H9 (cell line): ENCODE measurements around the gene BBS12. TPM values are rescaled to one million over a fixed set of nuclear protein-coding genes. Genes with fewer than 3 reads are reported as not detected.

Experiments used
- DNase-seq: peaks from one replicate; pipeline ENCODE4 v3.0.0-alpha.2; 2017
- H2AFZ ChIP-seq: one replicate; pipeline ENCODE4 v1.6.1; 2013; ENCODE audit warnings: mild to moderate bottlenecking, low read length, control low read depth, moderate library complexity
- H2AK5ac ChIP-seq: 2 replicates; pipeline ENCODE4 v1.6.1; 2013; ENCODE audit warnings: low read length, control low read depth, mixed read lengths; ENCODE audit not compliant: insufficient read length
- H2BK120ac ChIP-seq: one replicate; pipeline ENCODE4 v1.6.1; 2013; ENCODE audit warnings: low read depth, mild to moderate bottlenecking, low read length, control low read depth, inconsistent platforms; ENCODE audit not compliant: poor library complexity, severe bottlenecking
- H2BK12ac ChIP-seq: 2 replicates; pipeline ENCODE4 v1.6.1; 2013; ENCODE audit warnings: low read length, control low read depth, mixed read lengths, low read depth; ENCODE audit not compliant: insufficient read length
- H2BK15ac ChIP-seq: 2 replicates; pipeline ENCODE4 v1.6.1; 2013; ENCODE audit warnings: low read depth, low read length, control low read depth
- H2BK20ac ChIP-seq: one replicate; pipeline ENCODE4 v1.6.1; 2013; ENCODE audit warnings: low read depth, mild to moderate bottlenecking, low read length, control low read depth, inconsistent platforms; ENCODE audit not compliant: poor library complexity, severe bottlenecking
- H2BK5ac ChIP-seq: 2 replicates; pipeline ENCODE4 v1.6.1; 2013; ENCODE audit warnings: low read length, control low read depth, mixed read lengths; ENCODE audit not compliant: insufficient read length
- H3K14ac ChIP-seq: 2 replicates; pipeline ENCODE4 v1.6.1; 2013; ENCODE audit warnings: low read length, control low read depth; ENCODE audit not compliant: insufficient read depth
- H3K18ac ChIP-seq: 2 replicates; pipeline ENCODE4 v1.6.1; 2013; ENCODE audit warnings: low read depth, mild to moderate bottlenecking, mixed read lengths, low read length, control low read depth; ENCODE audit not compliant: insufficient read length
- H3K23ac ChIP-seq: 2 replicates; pipeline ENCODE4 v1.6.1; 2013; ENCODE audit warnings: low read length, control low read depth, mixed read lengths, low read depth; ENCODE audit not compliant: insufficient read length
- H3K23me2 ChIP-seq: 2 replicates; pipeline ENCODE4 v1.6.1; 2013; ENCODE audit warnings: low read depth, mild to moderate bottlenecking, mixed read lengths, low read length, control low read depth; ENCODE audit not compliant: insufficient read length, poor library complexity, severe bottlenecking
- H3K27ac ChIP-seq: 2 replicates; pipeline ENCODE4 v1.5.1; 2013; ENCODE audit warnings: low read length, control low read depth, mixed read lengths, low read depth; ENCODE audit not compliant: insufficient read length
- H3K27me3 ChIP-seq: 2 replicates; pipeline ENCODE4 v1.6.1; 2013; ENCODE audit warnings: low read length, control low read depth, inconsistent platforms; ENCODE audit not compliant: insufficient read depth
- H3K4ac ChIP-seq: 2 replicates; pipeline ENCODE4 v1.6.1; 2013; ENCODE audit warnings: low read depth, mild to moderate bottlenecking, control low read depth, inconsistent platforms, low read length, moderate library complexity
- H3K4me1 ChIP-seq: 2 replicates; pipeline ENCODE4 v1.6.1; 2013; ENCODE audit warnings: low read length, control low read depth, inconsistent platforms; ENCODE audit not compliant: insufficient read depth
- H3K4me2 ChIP-seq: 2 replicates; pipeline ENCODE4 v1.6.1; 2013; ENCODE audit warnings: low read length, control low read depth, mixed read lengths; ENCODE audit not compliant: insufficient read length, insufficient read depth
- H3K56ac ChIP-seq: 2 replicates; pipeline ENCODE4 v1.6.1; 2013; ENCODE audit warnings: low read depth, mild to moderate bottlenecking, mixed read lengths, low read length, control low read depth; ENCODE audit not compliant: insufficient read length
- H3K79me1 ChIP-seq: 2 replicates; pipeline ENCODE4 v1.6.1; 2013; ENCODE audit warnings: low read depth, mild to moderate bottlenecking, moderate library complexity, low read length, control low read depth, inconsistent platforms; ENCODE audit not compliant: insufficient read depth, poor library complexity, severe bottlenecking
- H3K79me2 ChIP-seq: 2 replicates; pipeline ENCODE4 v1.6.1; 2013; ENCODE audit warnings: low read length, control low read depth, inconsistent platforms; ENCODE audit not compliant: insufficient read depth
- H3K9ac ChIP-seq: 2 replicates; pipeline ENCODE4 v1.6.1; 2013; ENCODE audit warnings: low read length, control low read depth, mixed read lengths; ENCODE audit not compliant: insufficient read length; ENCODE audit errors: extremely low read depth
- H3K9me3 ChIP-seq: one replicate; pipeline ENCODE4 v1.6.1; 2013; ENCODE audit warnings: low read depth, low read length, inconsistent platforms; ENCODE audit not compliant: control insufficient read depth
- H3T11ph ChIP-seq: one replicate; pipeline ENCODE4 v1.6.1; 2013; ENCODE audit warnings: mild to moderate bottlenecking, low read length, control low read depth, inconsistent platforms
- H4K20me1 ChIP-seq: one replicate; pipeline ENCODE4 v1.6.1; 2013; ENCODE audit not compliant: control insufficient read depth, insufficient read length, insufficient read depth
- H4K5ac ChIP-seq: 2 replicates; pipeline ENCODE4 v1.6.1; 2013; ENCODE audit warnings: low read depth, mild to moderate bottlenecking, mixed read lengths, low read length, control low read depth; ENCODE audit not compliant: insufficient read length
- H4K8ac ChIP-seq: replicated peaks from 2 replicates; pipeline ENCODE4 v1.6.1; 2013; ENCODE audit warnings: low read length, control low read depth, mixed read lengths, low read depth; ENCODE audit not compliant: insufficient read length
- H4K91ac ChIP-seq: 2 replicates; pipeline ENCODE4 v1.6.1; 2013; ENCODE audit warnings: low read depth, mild to moderate bottlenecking, moderate library complexity, mixed read lengths, low read length, control low read depth; ENCODE audit not compliant: insufficient read length
- H3K27ac Mint-ChIP-seq, 3 experiments: 2 replicates in 2 of 3; 3 replicates in 1 of 3; pipeline ENCODE4 v1.8.0; 2020 to 2021; ENCODE audit warnings: mixed read lengths in 3 of 3, mild to moderate bottlenecking in 1 of 3, moderate library complexity in 1 of 3
- H3K27me3 Mint-ChIP-seq: 2 replicates; pipeline ENCODE4 v1.8.0; 2021; ENCODE audit warnings: low read depth, mild to moderate bottlenecking, moderate library complexity, mixed read lengths
- H3K36me3 Mint-ChIP-seq, 3 experiments: 2 replicates in 2 of 3; 3 replicates in 1 of 3; pipeline ENCODE4 v1.8.0; 2020 to 2021; ENCODE audit warnings: low read depth in 3 of 3, mixed read lengths in 3 of 3; ENCODE audit not compliant: insufficient read depth in 1 of 3
- H3K4me1 Mint-ChIP-seq, 2 experiments: 2 replicates each; pipeline ENCODE4 v1.8.0; 2020; ENCODE audit warnings: mixed read lengths in 2 of 2
- H3K4me3 Mint-ChIP-seq, 2 experiments: 2 replicates in 1 of 2; 3 replicates in 1 of 2; pipeline ENCODE4 v1.8.0; 2020 to 2021; ENCODE audit warnings: mild to moderate bottlenecking in 2 of 2, mixed read lengths in 2 of 2, moderate library complexity in 1 of 2
- H3K9me3 Mint-ChIP-seq, 2 experiments: 2 replicates in 1 of 2; 3 replicates in 1 of 2; pipeline ENCODE4 v1.8.0; 2020; ENCODE audit warnings: mild to moderate bottlenecking in 2 of 2, mixed read lengths in 2 of 2, moderate library complexity in 1 of 2
- CTCF ChIP-seq: fragments of 200-600 bp; sonication (generic); conservative IDR thresholded peaks from 3 replicates; pipeline ENCODE4 v1.8.0; 2021; ENCODE audit warnings: antibody characterized with exemption, mild to moderate bottlenecking
- WGBS: extraction: QIAGEN DNeasy Blood & Tissue Kit; methylation state at CpG from one replicate; pipeline ENCODE4 v1.1.7; 2013; ENCODE audit warnings: missing lambda C conversion rate, low lambda C conversion rate, mixed read lengths; ENCODE audit not compliant: insufficient read length; ENCODE audit errors: extremely low coverage; 5-methylcytosine and 5-hydroxymethylcytosine counted together
- total RNA-seq: library from RNA; stranded (reverse); gene quantifications from 2 replicates; pipeline ENCODE4 v1.2.1, GENCODE V29; 2021

BBS12 gene
- total RNA-seq, 1 experiment from 2014 or later = 1.2 TPM

GRCh38 chr4:122765692-122766352, 33.3 kb downstream of the BBS12 start:
- Histone ChIP-seq H2BK20ac (no peak overlapping the region), H3K79me1 (no peaks in the 10 kb centered on the region), H3T11ph (no peak overlapping the region), H3K14ac (no peak overlapping the region), H3K9me3 (no peaks in the 10 kb centered on the region), H3K27ac (no peak overlapping the region), H3K79me2 (no peaks in the 10 kb centered on the region), H3K4ac (no peak overlapping the region), H4K91ac (no peak overlapping the region), H3K9ac (no peak overlapping the region), H2BK12ac (no peak overlapping the region), H2BK5ac (no peak overlapping the region), H3K18ac (no peak overlapping the region), H3K4me1 (peaks cover 3% of the 10 kb centered on the region; the same call in 1 of the 2 replicates), H2BK120ac (no peak overlapping the region), H2BK15ac (no peak overlapping the region), H4K8ac (no peak overlapping the region), H3K4me2 (no peak overlapping the region), H2AK5ac (no peak overlapping the region), H3K23ac (no peak overlapping the region), H4K20me1 (no peaks in the 10 kb centered on the region), H2AFZ (no peak overlapping the region), H4K5ac (no peak overlapping the region), H3K23me2 (no peaks in the 10 kb centered on the region), H3K56ac (no peak overlapping the region), H3K27me3 (no peaks in the 10 kb centered on the region)
- DNase-seq = no peak
- Mint-ChIP-seq H3K4me3 (no peak overlapping the region), H3K9me3 (no peaks in the 10 kb centered on the region), H3K36me3 (no peaks in the 10 kb centered on the region), H3K27me3 (no peaks in the 10 kb centered on the region), H3K27ac (peak overlapping the region; percentile 38 to 85 (median 72); a peak in 6 of 7 replicates), H3K4me1 (peaks cover 41 to 50% of the 10 kb centered on the region in 2 experiments)
- no peak for TF ChIP-seq CTCF
- no CpG with 5 or more reads among the region's 7 CpGs for WGBS
